Fibroblast of upper back skin (primary cell): ENCODE results near the gene TAF8.

ENCODE experiments used
- DNase-seq: peaks from one replicate; pipeline ENCODE4 v3.0.0-alpha.2; 2013

The TAF8 gene

GRCh38 chr6:42128460-42129359 is 78.4 kb downstream of the TAF8 start:
- no peak for DNase-seq

- no peak for DNase-seq
These were observed 79.0 kb downstream of the TAF8 start for GRCh38 chr6:42129360-42129676.

- peak; percentile 50 for DNase-seq
These were observed 81.2 kb downstream of the TAF8 start for GRCh38 chr6:42131531-42131930.

GRCh38 chr6:42133926-42134325 is 83.6 kb downstream of the TAF8 start:
- no peak for DNase-seq

GRCh38 chr6:42135161-42135560 is 84.8 kb downstream of the TAF8 start:
- DNase-seq = no peak

- no peak for DNase-seq
These were observed 85.4 kb downstream of the TAF8 start for GRCh38 chr6:42135722-42136121.

GRCh38 chr6:42136508-42137193 is 86.3 kb downstream of the TAF8 start:
- DNase-seq = peak; percentile 76
